HG03432 (cell line): ENCODE data around the gene IVD.
"Not testable (repeated sequence)": the region's sequence is repeated elsewhere in the genome, so short reads cannot be mapped to it uniquely, and the experiment has no call there.

Experiments used
- ATAC-seq: cut with Tn5 transposase; IDR thresholded peaks from one replicate; pipeline ENCODE4 v1.9.1; 2021; ENCODE audit warnings: mild to moderate bottlenecking, moderate library complexity; ENCODE audit not compliant: unreplicated experiment

The IVD gene

GRCh38 chr15:40453941-40454340 is 48.3 kb downstream of the IVD start:
- not testable (repeated sequence) for ATAC-seq

GRCh38 chr15:40454904-40455391 is 49.4 kb downstream of the IVD start:
- ATAC-seq = no peak

- no peak for ATAC-seq
These were observed 50.7 kb downstream of the IVD start for GRCh38 chr15:40456299-40456712.

DNA sequence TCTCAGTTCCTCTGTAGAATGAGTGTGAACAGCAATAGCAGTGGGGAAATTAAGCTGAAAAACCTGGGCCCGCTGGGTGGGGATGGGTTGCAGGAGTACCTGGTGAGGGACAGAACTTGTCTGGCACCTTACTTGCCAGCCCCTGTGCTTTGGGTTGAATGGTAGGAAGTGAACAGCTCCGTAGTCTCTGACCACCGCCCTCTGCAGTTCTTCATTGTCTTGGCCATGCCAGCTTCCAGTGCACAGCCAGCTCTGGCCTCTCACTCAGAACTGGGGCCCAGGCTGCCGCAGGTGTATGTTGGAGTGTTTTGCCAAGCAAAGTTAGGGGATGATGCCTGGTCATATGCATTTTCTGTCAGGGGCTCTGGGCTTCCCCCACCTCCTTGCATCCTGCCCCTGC is 51.1 kb downstream of the IVD start:
- no peak for ATAC-seq

DNA sequence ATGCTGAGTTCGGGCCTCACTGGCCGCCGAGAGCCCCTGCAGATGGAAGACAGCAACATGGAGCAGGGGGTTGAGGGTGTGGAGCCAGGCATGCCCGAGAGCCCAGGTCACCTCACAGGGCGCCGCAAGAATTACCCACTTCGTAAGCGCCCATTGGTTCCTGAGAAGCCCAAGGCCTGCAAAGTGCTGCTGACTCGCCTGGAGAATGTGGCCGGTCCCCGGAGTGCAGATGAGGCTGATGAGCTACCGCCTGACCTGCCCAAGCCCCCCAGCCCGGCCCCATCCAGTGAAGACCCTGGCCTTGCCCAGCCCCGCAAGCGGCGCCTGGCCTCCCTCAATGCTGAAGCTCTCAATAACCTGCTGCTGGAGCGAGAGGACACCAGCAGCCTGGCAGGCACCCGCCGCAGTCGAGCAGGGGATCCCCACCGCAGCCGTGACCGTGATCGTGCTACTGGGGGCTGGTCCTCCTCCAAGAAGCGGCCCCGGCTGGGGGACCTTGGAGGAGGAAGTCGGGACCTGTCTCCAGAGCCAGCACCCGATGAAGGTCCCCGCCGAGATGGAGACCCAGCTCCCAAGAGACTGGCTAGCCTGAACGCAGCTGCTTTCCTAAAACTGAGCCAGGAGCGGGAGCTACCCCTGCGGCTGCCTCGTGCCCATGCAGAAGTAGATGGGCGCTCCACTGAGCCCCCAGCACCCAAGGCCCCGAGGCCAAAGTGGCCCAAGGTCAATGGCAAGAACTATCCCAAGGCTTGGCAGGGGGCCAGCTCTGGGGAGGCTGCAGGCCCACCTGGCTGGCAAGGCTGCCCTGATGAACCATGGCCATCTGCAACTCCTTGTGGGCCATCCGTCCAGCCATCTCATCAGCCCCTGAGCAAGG is 53.1 kb downstream of the IVD start:
- ATAC-seq = no peak

DNA sequence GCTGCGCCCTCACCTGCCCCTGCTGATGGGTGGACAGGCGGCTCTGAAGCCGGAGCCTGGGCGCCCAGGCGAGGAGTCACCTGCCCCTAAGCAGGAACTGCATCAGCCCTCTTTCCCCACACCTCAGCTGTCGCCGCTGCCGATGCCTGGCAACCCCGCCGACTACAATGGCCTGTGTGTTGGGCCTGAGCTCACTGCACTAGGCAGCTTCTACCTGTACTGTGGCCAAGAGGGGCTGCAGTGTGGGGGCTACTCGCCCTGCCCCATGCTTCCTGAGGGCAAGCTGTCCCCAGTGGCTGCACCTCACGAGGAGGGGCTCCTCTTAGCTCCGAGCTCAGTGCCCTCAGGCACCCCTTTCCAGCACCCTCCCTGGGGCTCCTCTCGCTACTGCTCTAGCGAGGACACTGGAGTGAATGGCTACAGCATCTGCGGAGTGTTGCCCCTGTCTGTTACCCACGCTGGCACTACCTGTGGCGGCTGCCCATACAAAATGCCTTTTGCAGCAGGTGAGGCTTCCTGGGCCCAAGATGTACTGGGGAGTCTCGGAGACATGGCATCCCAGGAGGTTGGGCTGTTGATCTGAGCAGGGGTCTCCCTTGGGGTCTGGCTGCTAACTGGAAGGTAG is 53.9 kb downstream of the IVD start:
- ATAC-seq = no peak

- no peak for ATAC-seq
These were observed 54.8 kb downstream of the IVD start for GRCh38 chr15:40460404-40460803.

GRCh38 chr15:40461958-40462357 is 56.4 kb downstream of the IVD start:
- no peak for ATAC-seq

DNA sequence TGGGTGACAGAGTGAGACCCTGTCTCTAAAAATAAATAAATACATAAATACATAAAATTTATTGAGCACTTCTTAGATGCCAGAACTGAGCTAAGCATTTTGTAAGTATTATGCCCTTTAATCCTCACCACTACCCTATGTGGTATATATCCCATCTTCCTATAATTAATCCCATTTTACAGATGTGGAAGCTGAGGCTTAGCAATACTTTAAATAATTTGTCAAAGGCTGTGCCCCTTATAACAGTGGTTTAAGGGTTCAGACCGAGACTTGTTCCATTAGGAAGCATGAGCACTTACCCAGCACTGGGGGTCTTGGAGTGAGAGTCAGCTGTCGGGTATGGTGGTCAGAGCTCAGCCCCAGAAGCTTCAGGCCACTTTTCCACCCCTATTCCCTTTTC is 57.7 kb downstream of the IVD start:
- ATAC-seq = no peak

- ATAC-seq = no peak
These were observed 58.4 kb downstream of the IVD start for GRCh38 chr15:40463886-40464545.

DNA sequence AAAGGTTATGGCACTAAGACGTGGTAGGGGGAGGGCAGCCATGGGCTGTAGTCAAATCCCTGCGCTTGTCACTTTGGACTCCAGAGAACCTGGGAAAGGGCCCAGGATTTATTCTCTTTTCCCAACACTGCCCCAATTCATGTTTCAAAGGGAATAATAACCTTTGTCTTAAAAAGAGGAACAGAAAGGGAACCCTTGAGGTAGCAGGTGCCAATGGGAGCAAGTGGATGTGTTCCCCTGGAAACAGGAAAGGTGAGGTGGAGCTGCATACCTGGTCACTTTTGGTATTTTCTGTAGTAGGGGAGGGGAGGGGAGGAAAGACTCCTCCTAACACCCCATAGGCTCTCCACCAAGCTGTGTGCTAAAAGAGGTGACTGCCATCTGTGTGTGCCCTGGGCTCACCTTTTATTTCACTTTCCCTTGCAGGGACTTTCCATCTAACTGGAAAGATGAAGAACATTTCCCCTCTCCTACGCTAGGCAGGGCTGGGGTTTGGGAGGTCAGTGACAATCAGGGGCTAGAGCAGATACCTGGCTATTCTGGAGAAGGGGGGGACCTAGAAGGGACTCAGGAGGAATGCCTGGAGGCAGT is 59.1 kb downstream of the IVD start:
- ATAC-seq = no peak

- ATAC-seq = no peak
These were observed 60.3 kb downstream of the IVD start for GRCh38 chr15:40465939-40466338.

- no peak for ATAC-seq
These were observed 61.0 kb downstream of the IVD start for GRCh38 chr15:40466426-40467260.

GRCh38 chr15:40467261-40467615 is 61.6 kb downstream of the IVD start:
- no peak for ATAC-seq

- ATAC-seq = no peak
These were observed 63.3 kb downstream of the IVD start for GRCh38 chr15:40468898-40469331.

DNA sequence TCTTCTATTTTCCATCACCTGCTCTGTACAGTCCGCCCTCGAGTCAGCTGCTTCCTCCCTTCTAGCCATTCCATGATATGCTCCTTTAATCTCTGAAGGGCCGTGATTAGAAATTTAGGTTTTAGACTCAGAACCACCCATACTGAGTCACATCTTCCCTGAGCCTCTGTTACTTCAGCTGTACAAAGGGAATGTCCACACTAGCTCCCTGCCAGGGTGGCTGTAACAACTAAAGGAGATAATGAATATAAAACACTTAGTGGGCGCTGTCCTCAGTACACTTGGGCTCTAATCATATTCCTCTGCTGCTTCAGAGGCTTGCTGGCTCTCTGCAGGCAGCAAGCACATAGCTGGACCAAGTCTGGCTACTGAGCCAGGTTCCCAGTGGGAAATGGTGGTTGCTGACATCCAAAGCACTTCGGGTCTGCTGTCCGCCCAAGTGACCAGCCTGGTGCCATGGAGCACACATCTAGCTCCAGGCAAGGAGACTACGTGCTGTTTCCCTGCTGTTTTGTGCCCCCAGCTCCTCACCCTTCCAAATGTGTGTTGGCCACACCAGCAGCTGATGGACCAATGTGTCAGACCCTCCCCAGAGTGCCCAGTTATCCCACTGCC is 64.3 kb downstream of the IVD start:
- ATAC-seq = no peak

- ATAC-seq = peak; percentile 76
These were observed 65.0 kb downstream of the IVD start, which contains the start of gene CHST14 for GRCh38 chr15:40470423-40471104. TSS of gene CHST14 (plus strand) at chr15:40470984. CDS start at chr15:40471214, 230 bp downstream.
